Calu3 (cell line): ENCODE data around the gene GGT6. TPM values are rescaled to one million over a fixed set of nuclear protein-coding genes. Genes with fewer than 3 reads are reported as not detected.

ENCODE experiments used
- BruUV-seq: library from RNA; stranded (reverse); fragments of 400-500 nt; replicated peaks from 2 replicates; lab custom pipeline; 2021; lab: Mats Ljungman, UMichigan
- CTCF ChIA-PET: fragments of 300-600 bp; sonication (Branson Sonifier 250); formaldehyde crosslinking; loops from one replicate; lab custom pipeline; 2022; ENCODE audit warnings: antibody characterized with exemption; lab: Charles Lee
- DNase-seq: peaks from one replicate; pipeline ENCODE4 v3.0.0; 2022
- H3K27ac Mint-ChIP-seq: one replicate; pipeline ENCODE4 v1.8.0; 2022; ENCODE audit warnings: mixed read lengths; ENCODE audit not compliant: unreplicated experiment
- H3K27me3 Mint-ChIP-seq: one replicate; pipeline ENCODE4 v1.8.0; 2022; ENCODE audit warnings: mixed read lengths; ENCODE audit not compliant: unreplicated experiment
- H3K36me3 Mint-ChIP-seq: one replicate; pipeline ENCODE4 v1.8.0; 2022; ENCODE audit warnings: mild to moderate bottlenecking, moderate library complexity, mixed read lengths; ENCODE audit not compliant: insufficient read depth, unreplicated experiment
- H3K4me1 Mint-ChIP-seq: one replicate; pipeline ENCODE4 v1.8.0; 2022; ENCODE audit warnings: mild to moderate bottlenecking, low read depth, mixed read lengths; ENCODE audit not compliant: unreplicated experiment
- H3K4me3 Mint-ChIP-seq: one replicate; pipeline ENCODE4 v1.8.0; 2022; ENCODE audit warnings: mild to moderate bottlenecking, low read depth, moderate library complexity, mixed read lengths; ENCODE audit not compliant: unreplicated experiment
- H3K9me3 Mint-ChIP-seq: one replicate; pipeline ENCODE4 v1.8.0; 2022; ENCODE audit warnings: low read depth, mixed read lengths; ENCODE audit not compliant: unreplicated experiment
- intact Hi-C: fragments of 100-400 bp; cut with micrococcal nuclease; formaldehyde crosslinking; loops from one replicate; pipeline ENCODE4 v1.10.0; 2022; ENCODE audit not compliant: unreplicated experiment
- total RNA-seq: library from RNA; stranded (reverse); gene quantifications from 2 replicates; pipeline ENCODE4 v1.2.3, GENCODE V29; 2022
- TF ChIP-seq, protein P1 (sequence below): fragments of 200-600 bp; IDR thresholded peaks from one replicate; pipeline ENCODE4 v1.8.0; 2022; ENCODE audit warnings: antibody characterized with exemption; ENCODE audit not compliant: unreplicated experiment

GGT6 gene
- total RNA-seq, 1 experiment from 2014 or later: 1.1 TPM

DNA sequence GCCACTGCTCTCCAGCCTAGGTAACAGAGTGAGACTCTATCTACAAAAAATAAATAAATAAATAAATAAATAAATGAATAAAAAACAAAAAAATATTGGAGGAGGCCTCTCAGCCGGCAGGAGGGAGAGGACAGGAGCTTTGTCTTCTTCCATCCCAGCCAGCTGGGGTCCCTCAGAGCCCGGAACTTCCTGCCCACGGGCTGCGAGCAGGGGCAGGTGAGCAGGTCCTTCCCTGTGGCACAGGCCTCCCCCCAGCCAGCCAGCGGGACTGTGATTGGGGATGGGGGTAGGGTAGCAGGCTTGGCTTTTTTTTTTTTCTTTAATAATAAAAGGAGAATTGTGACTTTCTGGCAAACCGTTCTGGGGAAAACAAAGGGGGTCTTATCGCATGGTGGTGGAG lies 34.0 kb upstream of the GGT6 start:
- no peak for DNase-seq
- BruUV-seq: no TSS peak
- H3K4me3 Mint-ChIP-seq: no peak overlapping the region
- intact Hi-C loops: no loop called here
- no peaks in the 10 kb centered on the region for H3K9me3 Mint-ChIP-seq
- H3K36me3 Mint-ChIP-seq: no peaks in the 10 kb centered on the region
- no peaks in the 10 kb centered on the region for H3K4me1 Mint-ChIP-seq
- H3K27ac Mint-ChIP-seq: no peak overlapping the region
- TF ChIP-seq, protein P1, sequence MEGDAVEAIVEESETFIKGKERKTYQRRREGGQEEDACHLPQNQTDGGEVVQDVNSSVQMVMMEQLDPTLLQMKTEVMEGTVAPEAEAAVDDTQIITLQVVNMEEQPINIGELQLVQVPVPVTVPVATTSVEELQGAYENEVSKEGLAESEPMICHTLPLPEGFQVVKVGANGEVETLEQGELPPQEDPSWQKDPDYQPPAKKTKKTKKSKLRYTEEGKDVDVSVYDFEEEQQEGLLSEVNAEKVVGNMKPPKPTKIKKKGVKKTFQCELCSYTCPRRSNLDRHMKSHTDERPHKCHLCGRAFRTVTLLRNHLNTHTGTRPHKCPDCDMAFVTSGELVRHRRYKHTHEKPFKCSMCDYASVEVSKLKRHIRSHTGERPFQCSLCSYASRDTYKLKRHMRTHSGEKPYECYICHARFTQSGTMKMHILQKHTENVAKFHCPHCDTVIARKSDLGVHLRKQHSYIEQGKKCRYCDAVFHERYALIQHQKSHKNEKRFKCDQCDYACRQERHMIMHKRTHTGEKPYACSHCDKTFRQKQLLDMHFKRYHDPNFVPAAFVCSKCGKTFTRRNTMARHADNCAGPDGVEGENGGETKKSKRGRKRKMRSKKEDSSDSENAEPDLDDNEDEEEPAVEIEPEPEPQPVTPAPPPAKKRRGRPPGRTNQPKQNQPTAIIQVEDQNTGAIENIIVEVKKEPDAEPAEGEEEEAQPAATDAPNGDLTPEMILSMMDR: no peak
- CTCF ChIA-PET: interaction anchor here (2.5 kb wide), 1 partner anchor 28 kb away, joined by 9 read pairs; no protein-coding TSS in a partner anchor
- H3K27me3 Mint-ChIP-seq: peaks cover 57% of the 10 kb centered on the region

DNA sequence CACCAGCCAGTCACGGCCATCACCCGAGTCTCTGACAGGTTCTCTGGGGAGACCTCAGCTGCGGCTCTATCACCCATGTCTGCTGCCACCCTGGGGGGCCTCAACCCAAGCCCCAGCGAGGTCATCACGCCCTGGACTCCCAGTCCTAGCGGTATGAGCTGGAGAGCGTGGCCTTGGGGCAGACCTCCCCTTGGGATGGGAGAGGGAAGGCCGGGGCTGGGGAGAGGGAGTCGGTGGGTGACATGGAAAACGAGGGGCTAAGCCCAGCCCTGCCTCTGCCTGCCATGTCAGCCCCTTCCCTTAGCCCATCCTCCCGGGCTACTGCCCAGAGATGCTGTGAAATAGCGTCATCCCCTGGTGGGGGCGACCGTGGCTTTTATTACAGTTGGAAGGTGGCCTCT lies 32.6 kb upstream of the GGT6 start:
- CTCF ChIA-PET: interaction anchor here (0.6 kb wide), 1 partner anchor 26 kb away, joined by 3 read pairs; no protein-coding TSS in a partner anchor
- no peak overlapping the region for H3K27ac Mint-ChIP-seq
- H3K4me1 Mint-ChIP-seq: no peaks in the 10 kb centered on the region

DNA sequence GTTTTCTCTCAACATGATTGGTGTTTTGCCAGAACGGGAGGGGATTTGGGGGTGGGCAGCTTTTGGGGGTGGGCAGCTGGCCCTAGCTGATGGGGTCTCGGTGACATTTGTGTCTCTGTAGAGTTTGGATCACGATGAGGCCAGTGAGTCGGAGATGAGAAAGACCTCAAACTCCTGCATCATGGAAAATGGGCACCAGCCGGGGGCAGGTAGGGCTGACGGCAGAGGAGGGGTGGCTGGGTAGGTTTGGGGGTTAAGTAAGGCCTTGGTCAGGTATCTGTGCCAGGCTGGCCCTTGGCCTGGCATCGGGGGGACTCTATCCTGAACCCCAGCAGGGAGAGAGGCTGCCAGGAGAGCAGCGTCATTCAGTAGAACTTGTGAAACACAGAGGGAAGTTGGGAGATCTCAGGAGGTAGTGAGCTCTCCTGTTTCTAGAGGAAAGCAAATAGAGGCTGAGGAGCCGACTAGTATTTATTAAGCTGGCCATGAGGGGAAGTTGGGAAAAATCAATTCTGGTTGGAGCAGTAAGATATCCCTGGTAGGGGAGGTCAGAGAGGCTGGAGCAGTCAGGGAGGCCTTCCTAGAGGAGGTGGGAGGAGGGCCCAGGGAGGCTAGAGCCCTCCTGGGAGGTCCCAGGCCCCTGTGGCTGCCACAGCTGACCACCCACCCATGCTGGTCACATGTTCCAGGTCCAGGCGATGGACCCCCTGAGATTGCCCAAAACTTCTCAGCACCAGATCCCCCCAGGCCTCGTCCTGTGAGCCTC lies 32.0 kb upstream of the GGT6 start:
- intact Hi-C loops: no loop called here

More for the DNA sequence above, 32.6 kb upstream of the GGT6 start:
- Mint-ChIP-seq H3K27me3 (peaks cover 65% of the 10 kb centered on the region), H3K9me3 (no peaks in the 10 kb centered on the region), H3K36me3 (no peaks in the 10 kb centered on the region), H3K4me3 (no peak overlapping the region)
- intact Hi-C loops: no loop called here
- no TSS peak for BruUV-seq
- TF ChIP-seq, protein P1: no peak
- no peak for DNase-seq

DNA sequence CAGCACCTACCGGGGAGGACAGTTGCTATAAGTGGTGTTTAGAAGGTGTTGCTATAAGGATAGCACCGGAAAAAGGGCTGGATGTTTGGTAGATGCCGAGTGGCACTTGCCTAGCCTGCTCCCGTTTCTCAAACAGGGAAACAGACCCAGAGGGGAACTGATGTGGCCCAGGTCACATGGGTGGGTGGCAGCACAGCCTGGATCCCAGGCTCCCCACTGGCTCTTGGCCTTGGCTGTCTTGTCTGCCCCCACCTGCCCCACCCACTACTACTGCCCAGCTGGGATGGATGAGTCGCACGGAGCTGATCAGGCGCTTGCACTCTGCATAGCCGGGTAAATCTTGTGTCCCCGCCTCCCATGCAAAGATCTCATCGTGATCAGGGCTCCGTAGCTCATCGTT lies 31.2 kb upstream of the GGT6 start:
- intact Hi-C loops: no loop called here
- BruUV-seq: no TSS peak
- H3K36me3 Mint-ChIP-seq: no peaks in the 10 kb centered on the region
- H3K27me3 Mint-ChIP-seq: peaks cover 65% of the 10 kb centered on the region
- CTCF ChIA-PET: no interaction called here
- H3K9me3 Mint-ChIP-seq: no peaks in the 10 kb centered on the region
- DNase-seq: no peak
- H3K4me3 Mint-ChIP-seq: no peak overlapping the region
- no peak overlapping the region for H3K27ac Mint-ChIP-seq
- no peaks in the 10 kb centered on the region for H3K4me1 Mint-ChIP-seq
- TF ChIP-seq, protein P1: no peak

More for the DNA sequence above, 32.0 kb upstream of the GGT6 start:
- peaks cover 65% of the 10 kb centered on the region for H3K27me3 Mint-ChIP-seq
- H3K9me3 Mint-ChIP-seq: no peaks in the 10 kb centered on the region
- no TSS peak for BruUV-seq
- H3K4me1 Mint-ChIP-seq: no peaks in the 10 kb centered on the region
- H3K27ac Mint-ChIP-seq: no peak overlapping the region
- TF ChIP-seq, protein P1: no peak
- no peak overlapping the region for H3K4me3 Mint-ChIP-seq
- CTCF ChIA-PET: interaction anchor here (0.6 kb wide), 1 partner anchor 25 kb away, joined by 3 read pairs; no protein-coding TSS in a partner anchor
- no peaks in the 10 kb centered on the region for H3K36me3 Mint-ChIP-seq
- DNase-seq: no peak
